Measurements from ENCODE around the gene TSPAN15.

GRCh38 chr10:69515699-69516259 is 64.5 kb downstream of the TSPAN15 start:
- TF ChIP-seq CTCF (conservative IDR thresholded peaks at IDR 0.05; ENCODE audit: low read depth, low read length) = peak; percentile 98
- no peak for TF ChIP-seq EZH2 (IDR thresholded peaks at IDR 0.05; ENCODE audit: low read length, unreplicated experiment)

All from PC-3 (cell line).